Stimulated activated naive CD8-positive, alpha-beta T cell treated with anti-CD3 and anti-CD28 coated beads, Interleukin-15, Interleukin-2, amounts not matched to agents 100 ng/mL and 50 ng/mL, for 24 hours (primary cell): Measurements from ENCODE around the gene LNP1.

Source experiments
- H3K27ac Mint-ChIP-seq: one replicate; pipeline ENCODE4 v1.8.0; 2021; ENCODE audit warnings: mild to moderate bottlenecking, mixed read lengths
- H3K27me3 Mint-ChIP-seq: one replicate; pipeline ENCODE4 v1.8.0; 2021; ENCODE audit warnings: mixed read lengths
- H3K36me3 Mint-ChIP-seq: one replicate; pipeline ENCODE4 v1.8.0; 2021; ENCODE audit warnings: low read depth, mixed read lengths
- H3K4me1 Mint-ChIP-seq: one replicate; pipeline ENCODE4 v1.8.0; 2021; ENCODE audit warnings: low read depth, mixed read lengths
- H3K4me3 Mint-ChIP-seq: one replicate; pipeline ENCODE4 v1.8.0; 2021; ENCODE audit warnings: mild to moderate bottlenecking, mixed read lengths
- H3K9me3 Mint-ChIP-seq: one replicate; pipeline ENCODE4 v1.8.0; 2021; ENCODE audit warnings: mixed read lengths

The LNP1 gene

GRCh38 chr3:100411091-100411982 is 10.0 kb downstream of the LNP1 start:
- no peak overlapping the region for H3K27ac Mint-ChIP-seq
- H3K27me3 Mint-ChIP-seq = no peaks in the 10 kb centered on the region
- no peak overlapping the region for H3K4me3 Mint-ChIP-seq
- H3K4me1 Mint-ChIP-seq = peaks cover 3% of the 10 kb centered on the region
- H3K9me3 Mint-ChIP-seq = peaks cover 25% of the 10 kb centered on the region
- H3K36me3 Mint-ChIP-seq = peaks cover 54% of the 10 kb centered on the region

- peaks cover 44% of the 10 kb centered on the region for H3K36me3 Mint-ChIP-seq
- H3K4me3 Mint-ChIP-seq = no peak overlapping the region
- H3K9me3 Mint-ChIP-seq = peaks cover 16% of the 10 kb centered on the region
- peaks cover 3% of the 10 kb centered on the region for H3K4me1 Mint-ChIP-seq
- H3K27me3 Mint-ChIP-seq = no peaks in the 10 kb centered on the region
- no peak overlapping the region for H3K27ac Mint-ChIP-seq
Observed at GRCh38 chr3:100412912-100413590, 11.7 kb downstream of the LNP1 start.

DNA sequence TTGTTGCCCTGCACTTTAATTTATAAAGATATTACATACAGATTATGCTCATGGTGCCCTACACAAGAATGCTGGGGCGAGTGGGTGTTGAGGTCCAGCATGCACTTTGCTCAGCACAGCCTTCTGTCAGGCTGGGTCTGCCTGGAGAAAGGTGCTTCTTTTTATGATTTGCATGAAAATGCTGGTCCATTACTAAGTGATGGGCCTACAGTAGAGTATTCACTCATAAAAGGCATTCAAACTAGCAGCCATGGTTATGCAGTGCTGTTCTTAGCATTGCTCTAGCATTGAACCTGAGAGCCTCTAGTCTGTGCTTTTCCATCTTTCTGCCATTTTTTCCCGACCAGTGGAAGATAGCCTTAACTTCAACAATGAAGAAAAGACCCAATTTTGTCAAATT is 12.3 kb downstream of the LNP1 start:
- Mint-ChIP-seq H3K27me3 (no peaks in the 10 kb centered on the region), H3K9me3 (peaks cover 16% of the 10 kb centered on the region), H3K27ac (no peak overlapping the region), H3K36me3 (peaks cover 44% of the 10 kb centered on the region), H3K4me3 (no peak overlapping the region), H3K4me1 (peaks cover 3% of the 10 kb centered on the region)

DNA sequence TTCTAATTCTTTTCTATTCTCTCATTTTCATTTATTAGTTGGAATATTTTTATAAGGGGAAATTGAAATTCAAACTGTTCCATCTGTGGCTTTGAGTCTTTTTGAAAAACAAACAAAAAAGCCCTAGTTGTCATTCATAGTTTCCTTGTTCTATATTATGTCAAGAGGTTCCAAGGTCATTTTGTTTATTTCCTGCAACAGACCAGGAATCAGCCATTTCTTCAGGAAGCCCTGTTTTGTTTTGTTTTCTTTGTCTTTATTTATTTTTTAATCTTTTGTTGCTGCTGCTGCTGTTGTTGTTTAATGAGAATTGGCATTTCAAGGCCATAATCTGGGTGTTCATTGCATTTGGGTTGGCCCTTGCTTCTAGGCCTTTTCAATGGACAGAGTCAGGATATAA is 14.8 kb downstream of the LNP1 start:
- no peak overlapping the region for H3K4me3 Mint-ChIP-seq
- no peaks in the 10 kb centered on the region for H3K27me3 Mint-ChIP-seq
- peaks cover 16% of the 10 kb centered on the region for H3K9me3 Mint-ChIP-seq
- peaks cover 30% of the 10 kb centered on the region for H3K36me3 Mint-ChIP-seq
- no peak overlapping the region for H3K27ac Mint-ChIP-seq
- H3K4me1 Mint-ChIP-seq = peaks cover 3% of the 10 kb centered on the region

DNA sequence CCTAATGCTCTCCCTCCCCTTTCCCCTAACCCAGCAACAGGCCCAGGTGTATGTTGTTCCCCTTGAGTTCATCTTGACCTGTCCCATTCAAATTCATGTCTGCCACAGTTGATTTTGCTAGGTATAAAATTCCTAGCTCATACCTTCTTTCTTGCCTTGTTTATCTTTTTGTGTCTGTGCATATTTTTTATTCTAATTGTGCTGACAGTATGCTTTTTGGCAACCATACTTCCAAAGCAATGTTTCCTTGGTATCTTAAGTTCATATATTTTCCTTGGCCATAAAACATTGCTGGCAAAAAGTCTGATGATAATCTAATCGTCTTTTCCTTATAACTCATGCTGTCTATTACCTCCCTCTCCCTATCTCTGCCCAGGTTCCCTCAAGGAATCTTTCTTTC is 15.5 kb downstream of the LNP1 start:
- no peak overlapping the region for H3K4me3 Mint-ChIP-seq
- H3K4me1 Mint-ChIP-seq = peaks cover 3% of the 10 kb centered on the region
- H3K9me3 Mint-ChIP-seq = peaks cover 14% of the 10 kb centered on the region
- H3K27ac Mint-ChIP-seq = no peak overlapping the region
- H3K27me3 Mint-ChIP-seq = no peaks in the 10 kb centered on the region
- peaks cover 28% of the 10 kb centered on the region for H3K36me3 Mint-ChIP-seq

DNA sequence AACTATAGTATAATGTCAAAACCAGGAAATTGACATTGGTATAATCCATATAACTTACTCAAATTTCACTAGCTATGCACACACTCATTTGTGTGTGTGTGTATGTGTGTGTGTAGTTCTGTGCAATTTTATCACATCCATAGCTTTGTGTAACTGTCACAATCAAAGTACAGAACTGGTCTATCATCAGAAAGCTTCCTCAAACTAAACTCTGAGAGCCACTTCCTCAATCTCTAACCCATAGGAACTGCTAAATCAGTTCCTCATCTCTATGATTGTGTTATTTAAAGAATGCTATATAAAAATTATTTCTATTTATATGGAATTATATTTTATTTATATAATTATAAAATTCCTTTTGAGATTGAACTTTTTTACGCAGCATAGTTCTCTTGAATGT is 18.1 kb downstream of the LNP1 start:
- peaks cover 4% of the 10 kb centered on the region for H3K9me3 Mint-ChIP-seq
- no peaks in the 10 kb centered on the region for H3K4me1 Mint-ChIP-seq
- no peak overlapping the region for H3K27ac Mint-ChIP-seq
- H3K27me3 Mint-ChIP-seq = no peaks in the 10 kb centered on the region
- H3K4me3 Mint-ChIP-seq = no peak overlapping the region
- H3K36me3 Mint-ChIP-seq = peaks cover 5% of the 10 kb centered on the region

DNA sequence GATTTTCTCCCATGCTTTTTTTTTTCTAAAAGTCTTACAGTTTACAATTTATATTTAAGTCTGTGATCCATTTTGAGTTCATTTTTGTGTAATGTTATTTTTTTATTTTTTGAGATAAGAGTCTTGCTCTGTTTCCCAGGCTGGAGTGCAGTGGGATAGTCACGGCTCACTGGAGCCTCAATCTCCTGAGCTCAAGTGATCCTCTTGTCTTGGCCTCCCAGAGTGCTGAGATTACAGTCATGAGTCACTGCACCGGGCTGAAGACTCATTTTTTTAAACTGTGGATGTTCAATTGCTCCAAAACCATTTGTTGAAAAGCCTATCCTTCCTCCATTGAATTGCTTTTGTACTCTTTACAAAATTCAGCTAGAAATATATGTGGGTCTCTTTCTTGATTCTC is 19.5 kb downstream of the LNP1 start:
- Mint-ChIP-seq H3K4me1 (no peaks in the 10 kb centered on the region), H3K27me3 (no peaks in the 10 kb centered on the region)

DNA sequence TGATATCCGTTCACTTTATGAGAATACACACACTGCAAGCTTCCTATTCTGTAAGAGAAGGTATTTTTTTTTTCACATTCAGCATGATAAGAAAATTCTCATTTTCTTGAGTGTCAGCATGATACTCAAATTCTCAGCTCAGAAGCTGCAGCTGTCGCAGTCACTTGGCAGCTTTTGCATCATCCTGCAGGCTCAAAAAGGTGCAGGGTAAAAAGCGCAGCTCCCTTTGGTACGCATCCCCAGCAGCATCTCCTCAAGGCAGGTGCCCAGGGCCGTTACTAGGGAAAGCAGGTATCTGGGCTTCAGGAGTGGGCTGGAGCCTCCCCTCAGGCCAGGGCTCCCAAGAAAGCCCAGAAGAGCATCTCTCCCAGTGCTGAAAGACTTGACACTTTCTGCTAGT is 22.3 kb downstream of the LNP1 start:
- H3K27me3 Mint-ChIP-seq = no peaks in the 10 kb centered on the region
- no peak overlapping the region for H3K27ac Mint-ChIP-seq
- H3K9me3 Mint-ChIP-seq = peaks cover 2% of the 10 kb centered on the region
- peaks cover 1% of the 10 kb centered on the region for H3K36me3 Mint-ChIP-seq
- no peaks in the 10 kb centered on the region for H3K4me1 Mint-ChIP-seq
- H3K4me3 Mint-ChIP-seq = no peak overlapping the region

More for the DNA sequence above, 19.5 kb downstream of the LNP1 start:
- H3K4me3 Mint-ChIP-seq = no peak overlapping the region
- H3K9me3 Mint-ChIP-seq = peaks cover 4% of the 10 kb centered on the region
- H3K27ac Mint-ChIP-seq = no peak overlapping the region
- H3K36me3 Mint-ChIP-seq = peaks cover 5% of the 10 kb centered on the region

DNA sequence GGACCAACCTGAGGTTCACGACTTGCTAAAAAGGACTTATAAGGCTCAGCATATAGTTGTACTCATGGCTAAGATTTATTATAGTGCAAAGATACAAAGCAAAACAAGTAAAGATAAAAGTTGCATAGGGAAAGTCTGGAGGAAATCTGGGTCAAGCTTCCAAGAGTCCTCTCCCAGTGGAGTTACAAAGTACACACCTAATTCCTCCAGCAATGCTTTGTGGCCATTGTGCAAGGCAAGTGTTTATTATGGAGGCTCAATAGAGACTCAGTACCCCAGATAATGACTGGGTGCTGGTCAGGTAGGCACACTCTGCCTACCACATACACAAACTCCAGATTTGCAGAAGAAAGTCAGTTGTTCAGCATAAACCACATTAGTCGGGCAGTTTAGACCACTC is 22.9 kb downstream of the LNP1 start:
- H3K36me3 Mint-ChIP-seq = no peaks in the 10 kb centered on the region
- H3K4me1 Mint-ChIP-seq = no peaks in the 10 kb centered on the region
- H3K27me3 Mint-ChIP-seq = no peaks in the 10 kb centered on the region
- H3K9me3 Mint-ChIP-seq = no peaks in the 10 kb centered on the region
- H3K4me3 Mint-ChIP-seq = no peak overlapping the region
- no peak overlapping the region for H3K27ac Mint-ChIP-seq

DNA sequence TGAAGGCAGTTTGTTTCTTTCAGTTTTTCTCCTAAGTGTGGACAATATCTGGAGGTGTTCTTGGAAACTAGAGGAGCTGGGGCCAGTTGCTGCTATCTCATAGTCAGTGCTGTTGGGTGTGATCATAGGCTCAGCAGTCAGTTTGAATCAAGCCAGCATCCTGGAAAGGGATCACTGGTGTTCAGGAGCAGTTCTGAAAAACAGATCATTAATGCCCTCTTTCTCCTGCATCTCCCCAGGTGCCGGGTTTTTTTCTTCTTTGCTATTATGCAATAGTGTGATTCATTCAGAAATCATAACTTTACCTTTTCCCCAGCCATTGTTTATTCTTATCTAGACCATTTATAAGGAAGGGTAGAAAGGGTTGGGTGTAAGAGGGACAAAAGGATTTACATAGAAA is 24.0 kb downstream of the LNP1 start:
- Mint-ChIP-seq H3K4me3 (no peak overlapping the region), H3K4me1 (no peaks in the 10 kb centered on the region), H3K36me3 (no peaks in the 10 kb centered on the region), H3K9me3 (no peaks in the 10 kb centered on the region), H3K27ac (no peak overlapping the region), H3K27me3 (no peaks in the 10 kb centered on the region)

GRCh38 chr3:100426067-100426682 is 24.8 kb downstream of the LNP1 start:
- Mint-ChIP-seq H3K4me3 (no peak overlapping the region), H3K27ac (no peak overlapping the region), H3K27me3 (no peaks in the 10 kb centered on the region), H3K36me3 (no peaks in the 10 kb centered on the region), H3K4me1 (no peaks in the 10 kb centered on the region), H3K9me3 (no peaks in the 10 kb centered on the region)

GRCh38 chr3:100427699-100428098 is 26.4 kb downstream of the LNP1 start:
- Mint-ChIP-seq H3K9me3 (no peaks in the 10 kb centered on the region), H3K36me3 (no peaks in the 10 kb centered on the region), H3K4me3 (no peak overlapping the region), H3K27me3 (no peaks in the 10 kb centered on the region), H3K27ac (no peak overlapping the region), H3K4me1 (no peaks in the 10 kb centered on the region)

DNA sequence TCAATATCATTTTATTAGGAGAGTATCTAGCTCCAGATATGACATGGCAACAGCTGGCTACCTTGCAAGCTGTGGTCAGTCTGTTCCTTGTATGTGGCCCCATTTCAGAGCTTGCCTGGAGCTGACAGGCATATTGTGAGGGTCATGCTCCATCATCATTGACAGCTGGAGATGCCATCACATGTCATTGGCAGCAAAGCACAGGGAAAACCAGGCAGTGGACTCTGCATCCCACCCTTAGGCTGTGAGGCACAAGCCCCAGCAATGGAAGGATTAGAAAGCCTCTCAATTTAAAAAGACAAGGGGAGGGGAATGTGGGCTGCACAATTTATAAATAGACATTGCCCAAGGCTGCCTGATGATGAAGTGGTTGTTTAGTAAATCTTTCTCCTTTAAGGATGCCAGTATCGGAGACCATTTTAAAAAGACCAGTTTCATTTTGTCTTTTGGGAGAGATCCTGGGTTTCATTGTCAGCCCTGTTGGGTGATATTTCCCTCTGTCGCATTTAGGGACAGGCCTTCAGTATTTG is 27.9 kb downstream of the LNP1 start:
- Mint-ChIP-seq H3K27me3 (no peaks in the 10 kb centered on the region), H3K9me3 (no peaks in the 10 kb centered on the region), H3K4me3 (no peak overlapping the region), H3K4me1 (no peaks in the 10 kb centered on the region), H3K27ac (no peak overlapping the region), H3K36me3 (no peaks in the 10 kb centered on the region)

DNA sequence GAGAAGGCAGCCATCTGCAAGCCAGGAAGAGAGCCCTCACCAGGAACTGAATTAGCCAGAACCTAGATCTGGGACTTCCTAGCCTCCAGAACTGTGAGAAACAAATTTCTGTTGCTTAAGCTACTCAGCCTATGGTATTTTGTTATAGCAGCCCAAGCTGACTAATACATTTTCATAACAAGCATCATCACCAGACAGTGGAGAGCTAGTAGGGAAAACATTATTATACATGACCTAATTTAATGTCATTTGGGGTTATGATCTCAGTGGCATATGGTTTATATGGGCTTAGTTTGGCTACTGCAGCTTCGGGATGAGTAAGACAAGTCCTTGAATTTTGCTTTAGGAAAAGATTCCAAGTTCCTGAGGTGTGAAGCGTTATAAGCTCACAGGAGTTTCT is 35.6 kb downstream of the LNP1 start:
- peaks cover 3% of the 10 kb centered on the region for H3K9me3 Mint-ChIP-seq
- peaks cover 8% of the 10 kb centered on the region for H3K4me1 Mint-ChIP-seq
- H3K27me3 Mint-ChIP-seq = no peaks in the 10 kb centered on the region
- H3K27ac Mint-ChIP-seq = no peak overlapping the region
- peaks cover 3% of the 10 kb centered on the region for H3K36me3 Mint-ChIP-seq
- H3K4me3 Mint-ChIP-seq = no peak overlapping the region
